A549 (cell line): Measurements from ENCODE around the gene RNU1-4. TPM values are rescaled to one million over a fixed set of nuclear protein-coding genes. Genes with fewer than 3 reads are reported as not detected.
"Not testable (repeated sequence)": the region's sequence is repeated elsewhere in the genome, so short reads cannot be mapped to it uniquely, and the experiment has no call there.

Experiments
- ATAC-seq, 2 experiments: fragments of 200-7000 bp in 1 of 2; fragments of >200 bp in 1 of 2; cut with Nextera tagmentation in 1 of 2; cut with Tn5 transposase in 1 of 2; 3 replicates each; pipeline versions ENCODE4 v1.8.0 to v1.9.1; 2018 to 2020; ENCODE audit warnings: mild to moderate bottlenecking in 1 of 2, moderate library complexity in 1 of 2
- CTCF ChIA-PET: fragments of 300-600 bp; sonication (Branson Sonifier 250); formaldehyde crosslinking; extraction: SDS; loops from one replicate; lab custom pipeline; 2021; ENCODE audit warnings: antibody characterized with exemption, inconsistent platforms; lab: Yijun Ruan, JAX
- POLR2A ChIA-PET: fragments of 350-600 bp; formaldehyde crosslinking; extraction: SDS; loops from one replicate; lab custom pipeline; 2021; ENCODE audit warnings: antibody characterized with exemption, inconsistent platforms; lab: Yijun Ruan, JAX
- DNase-seq, 2 experiments: peaks; one replicate each; pipeline versions ENCODE4 v3.0.0 to v3.0.0-alpha.2; 2011 to 2016; ENCODE audit warnings: low read depth in 1 of 2, low spot score in 1 of 2
- FAIRE-seq: peaks from 2 replicates; lab custom pipeline; 2011; peaks lifted over from hg19 to GRCh38; lab: Jason Lieb, UNC
- H3K27ac ChIP-seq, 2 experiments: fragments of >200 bp; sonication (Bioruptor Twin); formaldehyde crosslinking; 3 replicates each; pipeline ENCODE4 v1.5.1; 2016 to 2017
- H3K4me1 ChIP-seq: fragments of >200 bp; sonication (Bioruptor Twin); formaldehyde crosslinking; 3 replicates; pipeline ENCODE4 v1.6.1; 2016
- H3K4me2 ChIP-seq: fragments of >200 bp; sonication (Bioruptor Twin); formaldehyde crosslinking; 3 replicates; pipeline ENCODE4 v1.6.1; 2016
- H3K4me3 ChIP-seq: fragments of >200 bp; sonication (Bioruptor Twin); formaldehyde crosslinking; 3 replicates; pipeline ENCODE4 v1.5.1; 2016
- H3K9me3 ChIP-seq: fragments of >200 bp; sonication (Bioruptor Twin); formaldehyde crosslinking; 3 replicates; pipeline ENCODE4 v1.6.1; 2016
- CBX8 ChIP-seq: fragments of 200-600 bp; sonication (generic); IDR thresholded peaks from 2 replicates; pipeline ENCODE4 v1.6.1; 2016
- CTCF ChIP-seq: fragments of >200 bp; sonication (Bioruptor Twin); formaldehyde crosslinking; IDR thresholded peaks from 3 replicates; pipeline ENCODE4 v1.5.1; 2016
- E2F6 ChIP-seq: IDR thresholded peaks from 2 replicates; pipeline ENCODE4 v1.6.1; 2012; ENCODE audit warnings: low read depth, borderline replicate concordance
- EP300 ChIP-seq, 2 experiments: fragments of >200 bp; sonication (Bioruptor Twin); formaldehyde crosslinking; IDR thresholded peaks; 2 replicates in 1 of 2; 3 replicates in 1 of 2; pipeline ENCODE4 v1.6.1; 2016 to 2017
- FOXS1 ChIP-seq: fragments of 250-450 bp; sonication (Bioruptor Pico); IDR thresholded peaks from 2 replicates; pipeline ENCODE4 v1.5.0; 2020; ENCODE audit warnings: mild to moderate bottlenecking, moderate library complexity
- GATA3 ChIP-seq: IDR thresholded peaks from 2 replicates; pipeline ENCODE4 v1.6.1; 2012; ENCODE audit warnings: borderline replicate concordance
- HDAC2 ChIP-seq: fragments of 200-600 bp; sonication (generic); IDR thresholded peaks from 2 replicates; pipeline ENCODE4 v1.6.1; 2016
- KDM5A ChIP-seq: fragments of 200-600 bp; sonication (generic); IDR thresholded peaks from 2 replicates; pipeline ENCODE4 v1.6.1; 2016; ENCODE audit warnings: antibody characterized with exemption, mild to moderate bottlenecking
- MAFK ChIP-seq: fragments of 450-650 bp; IDR thresholded peaks from 2 replicates; pipeline ENCODE4 v1.6.1; 2014; ENCODE audit not compliant: partially characterized antibody
- MAX ChIP-seq: IDR thresholded peaks from 2 replicates; pipeline ENCODE4 v1.6.1; 2012
- MAZ ChIP-seq: fragments of 150-350 bp; IDR thresholded peaks from 2 replicates; pipeline ENCODE4 v1.6.1; 2014; ENCODE audit warnings: antibody characterized with exemption, low read depth, low read length, borderline replicate concordance
- NFE2L2 ChIP-seq: fragments of 150-350 bp; conservative IDR thresholded peaks from 2 replicates; pipeline ENCODE4 v1.6.1; 2014; ENCODE audit warnings: low read length
- PHF8 ChIP-seq: fragments of 200-600 bp; sonication (generic); IDR thresholded peaks from 2 replicates; pipeline ENCODE4 v1.6.1; 2016; ENCODE audit warnings: low read depth, mild to moderate bottlenecking, antibody characterized with exemption, moderate library complexity, borderline replicate concordance
- POLR2A ChIP-seq: IDR thresholded peaks from 2 replicates; pipeline ENCODE4 v1.6.1; 2012; ENCODE audit warnings: mild to moderate bottlenecking, low read length
- RAD21 ChIP-seq, 2 experiments: fragments of >200 bp in 1 of 2; sonication (Bioruptor Twin) in 1 of 2; formaldehyde crosslinking in 1 of 2; IDR thresholded peaks in 1 of 2; conservative IDR thresholded peaks in 1 of 2; 2 replicates in 1 of 2; 3 replicates in 1 of 2; pipeline ENCODE4 v1.6.1; 2012 to 2018; ENCODE audit warnings: inconsistent platforms in 1 of 2
- TFCP2L1 ChIP-seq: fragments of 250-450 bp; sonication (Bioruptor Pico); IDR thresholded peaks from 2 replicates; pipeline ENCODE4 v1.5.0; 2021; ENCODE audit warnings: mild to moderate bottlenecking
- ZFP36 ChIP-seq: fragments of 450-650 bp; IDR thresholded peaks from 2 replicates; pipeline ENCODE4 v1.6.1; 2014; ENCODE audit warnings: borderline replicate concordance; ENCODE audit not compliant: partially characterized antibody
- ZNF302 ChIP-seq: fragments of 250-450 bp; sonication (Bioruptor Pico); IDR thresholded peaks from 2 replicates; pipeline ENCODE4 v1.9.0; 2021; ENCODE audit warnings: inconsistent platforms, mild to moderate bottlenecking, moderate library complexity
- WGBS: methylation state at CpG from one replicate; pipeline ENCODE4 v1.1.6; 2017; ENCODE audit errors: missing lambda C conversion rate; 5-methylcytosine and 5-hydroxymethylcytosine counted together
- polyA plus RNA-seq, 4 experiments: library from polyadenylated mRNA; depleted of rRNA in 3 of 4; stranded (reverse); fragments of >200 nt; fragmentation: RNase III in 1 of 4; extraction: RNeasy Plus Mini Kit Qiagen cat#74134 plus additional on column Dnase treatment in 1 of 4; gene quantifications; 2 replicates in 3 of 4; 3 replicates in 1 of 4; pipeline ENCODE4 v1.2.3, GENCODE V29; 2011 to 2017
- TF ChIP-seq, protein P1 (sequence below): fragments of >200 bp; sonication (Bioruptor Twin); formaldehyde crosslinking; IDR thresholded peaks from 3 replicates; pipeline ENCODE4 v1.6.1; 2016

RNU1-4 gene
- polyA plus RNA-seq, 2 of the 4 experiments (the other 2 are of a cell fraction), result 6.6 to 56.2 TPM

DNA sequence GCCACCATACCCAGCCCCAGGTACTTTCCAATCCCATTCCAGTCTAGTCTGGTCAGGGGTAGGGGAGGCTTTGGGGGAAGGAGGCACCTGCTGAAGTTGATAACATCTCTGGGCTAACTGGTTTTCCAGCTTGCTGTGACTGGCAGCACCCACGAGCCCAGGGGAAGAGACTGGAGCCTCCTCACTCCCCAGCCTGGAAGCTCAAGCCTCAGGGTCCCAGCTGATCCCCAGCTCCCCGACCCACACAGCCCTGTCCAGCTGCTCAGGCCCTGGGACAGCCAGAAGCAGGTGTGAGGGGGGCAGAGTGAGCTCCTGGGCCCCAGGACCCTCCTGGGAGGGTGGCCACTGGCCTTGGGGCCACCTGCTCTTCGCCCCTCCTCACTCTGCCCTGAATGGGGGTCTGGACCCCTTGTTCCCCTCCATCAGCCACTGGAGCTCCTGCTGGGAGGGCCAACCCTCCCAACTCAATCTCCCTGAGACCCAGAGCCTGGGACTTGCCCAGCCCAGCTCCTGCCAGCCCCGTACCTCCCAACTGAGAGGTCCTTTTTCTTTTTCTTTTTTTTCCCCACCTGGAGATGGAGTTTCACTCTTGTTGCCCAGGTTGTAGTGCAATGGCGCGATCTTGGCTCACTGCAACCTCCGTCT is 23.5 kb upstream of the RNU1-4 start:
- ChIA-PET CTCF (interaction anchor here (0.6 to 10.1 kb wide), 3 partner anchors 9 to 28 kb away, joined by 3 to 54 read pairs (median 34); no protein-coding TSS in a partner anchor), POLR2A (no interaction called here)
- peak in 1 of 2 experiments; percentile 13; a peak in 2 of 6 replicates for ATAC-seq
- FAIRE-seq, result no peak
- H3K27ac ChIP-seq, result no peak overlapping the region
- no peak overlapping the region for H3K4me3 ChIP-seq
- no peak overlapping the region for H3K4me2 ChIP-seq
- H3K9me3 ChIP-seq, result no peaks in the 10 kb centered on the region
- DNase-seq, result no peak
- 70% methylated on average over 6 of the region's 7 CpGs for WGBS
- no peaks in the 10 kb centered on the region for H3K4me1 ChIP-seq
- TF ChIP-seq MAZ, result no peak
- no peak for TF ChIP-seq PHF8
- TF ChIP-seq TFCP2L1 (CRISPR knock-in tag), result no peak
- TF ChIP-seq MAFK, result no peak
- TF ChIP-seq HDAC2, result no peak
- no peak for TF ChIP-seq ZFP36

GRCh38 chr1:16717336-16718098 is 22.8 kb upstream of the RNU1-4 start:
- FAIRE-seq, result no peak
- ChIA-PET CTCF (interaction anchor here (0.6 to 10.1 kb wide), 3 partner anchors 10 to 28 kb away, joined by 3 to 54 read pairs (median 34); no protein-coding TSS in a partner anchor), POLR2A (no interaction called here)
- 64% methylated on average over 19 of the region's 20 CpGs for WGBS
- Histone ChIP-seq H3K27ac (no peak overlapping the region), H3K4me3 (no peak overlapping the region), H3K9me3 (no peaks in the 10 kb centered on the region), H3K4me2 (no peak overlapping the region), H3K4me1 (no peaks in the 10 kb centered on the region)
- peak in 1 of 2 experiments; percentile 16; a peak in 3 of 6 replicates for ATAC-seq
- TF ChIP-seq RAD21 (conservative IDR thresholded peaks at IDR 0.05 in 1 of 2, IDR thresholded peaks at IDR 0.05 in 1 of 2) (no peak), FOXS1 (CRISPR knock-in tag) (no peak), ZNF302 (CRISPR knock-in tag) (no peak), NFE2L2 (no peak), POLR2A (no peak), GATA3 (no peak), TFCP2L1 (CRISPR knock-in tag) (no peak), KDM5A (no peak), CTCF (no peak), CBX8 (no peak), MAX (no peak), EP300 (IDR thresholded peaks at IDR 0.05) (no peak), E2F6 (no peak), PHF8 (no peak)
- TF ChIP-seq, protein P1, sequence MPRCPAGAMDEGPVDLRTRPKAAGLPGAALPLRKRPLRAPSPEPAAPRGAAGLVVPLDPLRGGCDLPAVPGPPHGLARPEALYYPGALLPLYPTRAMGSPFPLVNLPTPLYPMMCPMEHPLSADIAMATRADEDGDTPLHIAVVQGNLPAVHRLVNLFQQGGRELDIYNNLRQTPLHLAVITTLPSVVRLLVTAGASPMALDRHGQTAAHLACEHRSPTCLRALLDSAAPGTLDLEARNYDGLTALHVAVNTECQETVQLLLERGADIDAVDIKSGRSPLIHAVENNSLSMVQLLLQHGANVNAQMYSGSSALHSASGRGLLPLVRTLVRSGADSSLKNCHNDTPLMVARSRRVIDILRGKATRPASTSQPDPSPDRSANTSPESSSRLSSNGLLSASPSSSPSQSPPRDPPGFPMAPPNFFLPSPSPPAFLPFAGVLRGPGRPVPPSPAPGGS, result no peak
- DNase-seq, result no peak

- H3K4me1 ChIP-seq, H3K9me3 ChIP-seq, FAIRE-seq, H3K4me3 ChIP-seq, POLR2A ChIA-PET, ATAC-seq, DNase-seq, H3K27ac ChIP-seq, H3K4me2 ChIP-seq: not testable (repeated sequence)
- CTCF ChIA-PET, result interaction anchor here (7.1 to 10.1 kb wide), 2 partner anchors 10 to 15 kb away, joined by 34 to 54 read pairs; no protein-coding TSS in a partner anchor
- WGBS, result 82% methylated on average over 13 of the region's 14 CpGs
Measured at GRCh38 chr1:16718099-16718907, 22.0 kb upstream of the RNU1-4 start.
